KMS-11 (cell line): ENCODE data around the gene DUS1L.

Source experiments
- H2AFZ ChIP-seq: fragments of 200-600 bp; sonication (generic); 2 replicates; pipeline ENCODE4 v1.6.1; 2016; ENCODE audit warnings: antibody characterized with exemption, mixed run types, low read depth
- H3K27ac ChIP-seq: fragments of 200-600 bp; sonication (generic); 2 replicates; pipeline ENCODE4 v1.6.1; 2016; ENCODE audit warnings: mild to moderate bottlenecking, mixed run types
- H3K27me3 ChIP-seq: fragments of 200-600 bp; sonication (generic); 2 replicates; pipeline ENCODE4 v1.6.1; 2017; ENCODE audit warnings: mild to moderate bottlenecking, low read depth, mixed run types, moderate library complexity; ENCODE audit not compliant: insufficient read depth
- H3K36me3 ChIP-seq: fragments of 200-600 bp; sonication (generic); 2 replicates; pipeline ENCODE4 v1.6.1; 2017; ENCODE audit warnings: mild to moderate bottlenecking, mixed run types; ENCODE audit not compliant: insufficient read depth
- H3K4me1 ChIP-seq: fragments of 200-600 bp; sonication (generic); 2 replicates; pipeline ENCODE4 v1.6.1; 2016; ENCODE audit warnings: mild to moderate bottlenecking, low read depth, mixed run types; ENCODE audit not compliant: poor library complexity, severe bottlenecking
- H3K4me2 ChIP-seq: fragments of 200-600 bp; sonication (generic); 2 replicates; pipeline ENCODE4 v1.7.0; 2016; ENCODE audit warnings: mild to moderate bottlenecking, mixed run types
- H3K4me3 ChIP-seq: fragments of 200-600 bp; sonication (generic); IDR thresholded peaks from 2 replicates; pipeline ENCODE4 v1.6.1; 2017; ENCODE audit warnings: low read depth, low read length, mixed read lengths; ENCODE audit not compliant: insufficient read depth
- H3K79me2 ChIP-seq: fragments of 200-600 bp; sonication (generic); 2 replicates; pipeline ENCODE4 v1.6.1; 2016; ENCODE audit warnings: low read depth, mixed run types; ENCODE audit not compliant: insufficient read depth
- H3K9ac ChIP-seq: fragments of 200-600 bp; sonication (generic); 2 replicates; pipeline ENCODE4 v1.6.1; 2016; ENCODE audit warnings: mild to moderate bottlenecking, mixed run types
- H4K20me1 ChIP-seq: fragments of 200-600 bp; sonication (generic); 2 replicates; pipeline ENCODE4 v1.6.1; 2016; ENCODE audit warnings: mild to moderate bottlenecking, mixed run types; ENCODE audit not compliant: insufficient read depth
- TF ChIP-seq, protein P1 (sequence below): fragments of 200-600 bp; sonication (generic); conservative IDR thresholded peaks from 2 replicates; pipeline ENCODE4 v1.6.1; 2017; ENCODE audit warnings: low read depth, mild to moderate bottlenecking, antibody characterized with exemption, low read length, moderate library complexity, mixed read lengths

The DUS1L gene

DNA sequence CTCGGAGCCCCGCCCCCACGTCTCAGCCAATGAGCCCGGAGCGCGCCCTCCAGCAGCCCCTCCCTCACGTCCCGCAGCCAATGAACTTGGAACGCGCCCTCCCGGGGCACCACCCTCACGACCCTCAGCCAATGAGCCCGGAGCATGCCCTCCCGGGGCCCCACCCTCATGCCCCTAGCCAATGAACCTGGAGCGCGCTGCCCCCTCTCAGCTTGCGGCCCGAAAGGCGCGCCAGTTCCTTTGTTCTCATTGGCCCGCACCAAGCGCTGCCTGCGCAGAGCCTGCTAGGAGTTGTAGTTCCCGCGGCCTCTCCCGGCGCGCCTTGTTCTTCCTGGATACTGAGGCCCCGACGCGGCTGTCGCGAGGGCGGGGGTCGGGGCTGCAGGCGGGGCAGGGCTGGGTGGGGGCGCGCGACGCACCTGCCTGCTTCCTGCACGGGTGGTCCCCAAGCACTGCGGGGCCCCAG, 42.6 kb downstream of the DUS1L start, which contains the start of gene LRRC45:
Gene LRRC45 (plus strand): TSS at position 325 of the 466 bp plus-strand sequence. CDS start 339 bp downstream, outside the sequence.
- H3K4me2 ChIP-seq, result peak within 1 kb of the TSS; percentile 84
- no peaks in the 10 kb centered on the region for H4K20me1 ChIP-seq
- H2AFZ ChIP-seq, result peak within 1 kb of the TSS; percentile 80
- peak within 1 kb of the TSS; percentile 22 for H3K4me3 ChIP-seq
- TF ChIP-seq, protein P1, sequence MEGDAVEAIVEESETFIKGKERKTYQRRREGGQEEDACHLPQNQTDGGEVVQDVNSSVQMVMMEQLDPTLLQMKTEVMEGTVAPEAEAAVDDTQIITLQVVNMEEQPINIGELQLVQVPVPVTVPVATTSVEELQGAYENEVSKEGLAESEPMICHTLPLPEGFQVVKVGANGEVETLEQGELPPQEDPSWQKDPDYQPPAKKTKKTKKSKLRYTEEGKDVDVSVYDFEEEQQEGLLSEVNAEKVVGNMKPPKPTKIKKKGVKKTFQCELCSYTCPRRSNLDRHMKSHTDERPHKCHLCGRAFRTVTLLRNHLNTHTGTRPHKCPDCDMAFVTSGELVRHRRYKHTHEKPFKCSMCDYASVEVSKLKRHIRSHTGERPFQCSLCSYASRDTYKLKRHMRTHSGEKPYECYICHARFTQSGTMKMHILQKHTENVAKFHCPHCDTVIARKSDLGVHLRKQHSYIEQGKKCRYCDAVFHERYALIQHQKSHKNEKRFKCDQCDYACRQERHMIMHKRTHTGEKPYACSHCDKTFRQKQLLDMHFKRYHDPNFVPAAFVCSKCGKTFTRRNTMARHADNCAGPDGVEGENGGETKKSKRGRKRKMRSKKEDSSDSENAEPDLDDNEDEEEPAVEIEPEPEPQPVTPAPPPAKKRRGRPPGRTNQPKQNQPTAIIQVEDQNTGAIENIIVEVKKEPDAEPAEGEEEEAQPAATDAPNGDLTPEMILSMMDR, result no peak
- peak within 1 kb of the TSS; percentile 26 for H3K27ac ChIP-seq
- H3K79me2 ChIP-seq, result peaks cover 6% of the 10 kb centered on the region; the same call in 1 of the 2 replicates
- no peaks in the 10 kb centered on the region for H3K27me3 ChIP-seq
- H3K9ac ChIP-seq, result peak within 1 kb of the TSS; percentile 75
- H3K36me3 ChIP-seq, result no peaks in the 10 kb centered on the region
- H3K4me1 ChIP-seq, result peaks cover 6% of the 10 kb centered on the region

DNA sequence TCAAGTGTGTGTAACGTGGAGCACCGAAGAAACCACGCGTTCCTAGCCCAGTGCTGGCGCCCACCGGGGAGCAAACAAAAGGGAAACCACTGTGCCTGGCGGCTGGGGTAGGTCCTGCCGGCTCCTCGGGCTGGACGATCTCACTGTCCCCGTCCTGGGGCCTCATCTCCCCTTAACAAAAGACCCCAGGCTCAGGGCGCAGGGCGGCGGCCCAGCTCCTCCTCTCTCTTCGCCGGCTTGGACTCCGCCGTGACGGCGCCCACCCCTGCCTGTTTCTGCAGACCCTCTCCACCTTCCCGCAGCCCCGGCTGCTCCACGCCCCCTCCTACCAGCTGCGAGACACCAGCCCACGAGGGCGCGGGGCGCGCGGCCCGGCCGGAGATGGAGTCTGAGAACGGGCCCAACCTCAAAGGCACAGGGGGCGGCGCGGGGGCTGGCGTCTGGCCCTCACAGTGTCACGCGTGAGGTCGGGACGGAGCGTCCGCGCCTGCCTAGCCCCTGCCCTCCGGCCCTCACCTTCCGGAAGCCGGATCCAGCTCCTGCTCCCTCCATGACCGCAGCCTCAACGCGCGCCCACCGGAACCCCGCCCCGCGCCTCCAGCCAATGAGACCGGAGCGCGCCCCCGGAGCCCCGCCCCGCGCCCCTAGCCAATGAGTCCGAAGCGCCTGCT, 43.2 kb downstream of the DUS1L start, which contains the start of gene CENPX:
Gene CENPX (minus strand): TSS at position 569 of the 671 bp plus-strand sequence. CDS start 17 bp downstream, at position 552.
- H2AFZ ChIP-seq, result peak within 1 kb of the TSS; percentile 80
- peak within 1 kb of the TSS; percentile 75 for H3K9ac ChIP-seq
- no peaks in the 10 kb centered on the region for H4K20me1 ChIP-seq
- H3K4me3 ChIP-seq, result peak within 1 kb of the TSS; percentile 22
- TF ChIP-seq, protein P1, result no peak
- H3K79me2 ChIP-seq, result peaks cover 6% of the 10 kb centered on the region; the same call in 1 of the 2 replicates
- no peaks in the 10 kb centered on the region for H3K27me3 ChIP-seq
- peaks cover 6% of the 10 kb centered on the region for H3K4me1 ChIP-seq
- peak within 1 kb of the TSS; percentile 26 for H3K27ac ChIP-seq
- H3K36me3 ChIP-seq, result no peaks in the 10 kb centered on the region
- peak within 1 kb of the TSS; percentile 84 for H3K4me2 ChIP-seq

DNA sequence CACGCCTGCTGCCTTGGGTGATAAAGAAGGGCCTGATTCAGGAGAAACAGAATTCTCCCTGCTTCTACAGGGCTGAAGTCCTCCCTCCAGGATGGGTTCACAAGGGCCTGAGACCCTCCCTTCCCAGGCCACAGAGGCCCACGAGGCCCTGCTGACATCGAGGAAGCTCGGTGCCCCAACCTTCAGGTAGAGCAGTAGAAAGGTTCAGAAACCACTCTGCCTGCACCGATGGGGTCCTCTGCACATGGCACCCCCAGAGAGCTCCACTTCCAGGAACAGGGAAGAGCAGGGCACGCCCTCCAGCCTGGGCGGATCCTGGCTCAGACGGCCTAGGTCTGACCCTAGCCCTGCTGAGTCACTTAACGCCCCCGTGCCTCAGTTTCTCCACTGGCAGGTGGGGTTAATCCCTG, 43.7 kb downstream of the DUS1L start:
- Histone ChIP-seq H3K4me2 (peak overlapping the region; percentile 56), H4K20me1 (no peaks in the 10 kb centered on the region), H3K4me3 (no peak overlapping the region), H2AFZ (peak overlapping the region; percentile 80; the same call in 1 of the 2 replicates), H3K9ac (peak overlapping the region; percentile 75), H3K36me3 (no peaks in the 10 kb centered on the region), H3K79me2 (peaks cover 6% of the 10 kb centered on the region; the same call in 1 of the 2 replicates), H3K27ac (peak overlapping the region; percentile 26; the same call in 1 of the 2 replicates), H3K4me1 (peaks cover 6% of the 10 kb centered on the region), H3K27me3 (no peaks in the 10 kb centered on the region)
- TF ChIP-seq, protein P1, result no peak

DNA sequence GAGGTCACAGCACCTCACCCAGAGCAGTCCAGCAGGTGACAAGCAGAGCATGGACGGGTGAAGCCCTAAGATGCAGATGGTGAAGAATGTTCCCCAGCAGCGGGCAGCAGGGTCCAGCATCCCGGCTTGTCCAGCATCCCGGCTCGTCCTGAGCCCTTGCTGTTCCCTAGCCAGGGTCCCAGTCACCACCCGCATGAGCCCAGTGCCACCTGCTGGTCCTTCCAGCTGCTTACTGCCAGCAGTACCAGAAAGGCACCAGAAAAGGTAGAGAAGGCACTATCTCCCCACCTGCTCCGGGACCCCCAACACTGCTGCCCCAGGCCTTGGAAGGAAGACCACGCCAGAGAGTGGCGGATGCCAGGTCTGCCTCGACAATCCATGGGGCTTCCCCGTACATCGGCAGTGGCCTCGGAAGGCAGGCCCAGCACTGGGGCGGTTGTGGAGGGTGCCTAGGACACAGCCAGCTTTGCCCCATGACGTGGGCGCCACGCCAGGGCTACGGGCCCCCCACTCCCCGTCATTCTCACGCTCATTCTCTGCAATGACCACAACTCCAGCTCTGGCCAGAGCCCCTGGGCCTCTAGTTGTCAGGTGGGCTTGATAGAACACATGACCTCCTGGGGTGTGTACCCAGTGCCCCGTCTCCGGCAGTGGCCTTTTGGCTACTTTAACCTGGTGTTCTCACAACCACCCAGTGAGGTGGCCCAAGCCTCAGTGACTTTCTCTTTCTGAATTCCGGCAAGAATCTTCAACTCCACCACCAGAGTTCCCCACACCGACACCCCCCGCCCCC, 44.3 kb downstream of the DUS1L start:
- H4K20me1 ChIP-seq, result no peaks in the 10 kb centered on the region

More for the DNA sequence above, 44.3 kb downstream of the DUS1L start:
- Histone ChIP-seq H3K27me3 (no peaks in the 10 kb centered on the region), H3K9ac (peak overlapping the region; percentile 75; the same call in 1 of the 2 replicates), H3K4me2 (peak overlapping the region; percentile 56), H3K27ac (no peak overlapping the region), H3K4me3 (no peak overlapping the region), H2AFZ (no peak overlapping the region), H3K36me3 (no peaks in the 10 kb centered on the region), H3K79me2 (peaks cover 6% of the 10 kb centered on the region; the same call in 1 of the 2 replicates), H3K4me1 (peaks cover 6% of the 10 kb centered on the region)
- TF ChIP-seq, protein P1, result peak; percentile 74
